Endometrial microvascular endothelial cells (primary cell): ENCODE measurements around the gene MIF. TPM values are rescaled to one million over a fixed set of nuclear protein-coding genes. Genes with fewer than 3 reads are reported as not detected.
"Not testable (repeated sequence)": the region's sequence is repeated elsewhere in the genome, so short reads cannot be mapped to it uniquely, and the experiment has no call there.

Experiments
- in situ Hi-C: cut with HindIII; loops from 2 replicates; pipeline ENCODE4 v1.10.0; 2017; ENCODE audit warnings: low sequenced_read_pairs, low pct_unique_long_range_greater_than_20kb; ENCODE audit errors: inconsistent ontology term
- total RNA-seq: library from RNA; depleted of rRNA; stranded (reverse); fragments of >200 nt; gene quantifications from one replicate; pipeline ENCODE4 v1.2.3, GENCODE V29; 2015; ENCODE audit errors: inconsistent ontology term

The MIF gene
- total RNA-seq, 1 donor from 2014 or later, result 414 TPM

GRCh38 chr22:23921586-23922201 is 27.5 kb downstream of the MIF start:
- in situ Hi-C loops, result not testable (repeated sequence)

- in situ Hi-C loops, result no loop called here
Observed at GRCh38 chr22:23922921-23923320, 28.7 kb downstream of the MIF start.

- in situ Hi-C loops, result no loop called here
Observed at GRCh38 chr22:23925020-23925606, 30.9 kb downstream of the MIF start.

- in situ Hi-C loops, result no loop called here
Observed at GRCh38 chr22:23926561-23926960, 32.4 kb downstream of the MIF start.

GRCh38 chr22:23938328-23939016 is 44.3 kb downstream of the MIF start:
- in situ Hi-C loops, result no loop called here

- in situ Hi-C loops, result no loop called here
Observed at GRCh38 chr22:23939017-23939357, 44.8 kb downstream of the MIF start.

GRCh38 chr22:23940166-23940565 is 46.0 kb downstream of the MIF start:
- in situ Hi-C loops, result not testable (repeated sequence)

Other genes starting within 250 kb of the MIF start
- gene RGL4, start 203.4 kb upstream of the MIF start, total RNA-seq, result not detected
- 1.6 TPM for gene ZNF70, start 143.3 kb upstream of the MIF start, total RNA-seq
- not detected for gene VPREB3, start 140.0 kb upstream of the MIF start, total RNA-seq
- gene C22orf15, start 131.4 kb upstream of the MIF start, total RNA-seq, result not detected
- 9.7 TPM for gene CHCHD10, start 126.4 kb upstream of the MIF start, total RNA-seq
- gene MMP11, start 121.5 kb upstream of the MIF start, total RNA-seq, result 2.4 TPM
- gene SMARCB1, start 107.4 kb upstream of the MIF start, total RNA-seq, result 141 TPM
- not detected for gene DERL3, start 55.4 kb upstream of the MIF start, total RNA-seq
- 4.7 TPM for gene SLC2A11, start 36.5 kb upstream of the MIF start, total RNA-seq
- gene GSTT2B, start 66.8 kb downstream of the MIF start, total RNA-seq, result 0.19 TPM
- gene DDTL, start 72.5 kb downstream of the MIF start, total RNA-seq, result not detected
- 98.1 TPM for gene DDT, start 80.1 kb downstream of the MIF start, total RNA-seq
- 0.56 TPM for gene GSTT2, start 85.8 kb downstream of the MIF start, total RNA-seq
- not detected for gene GSTT4, start 111.1 kb downstream of the MIF start, total RNA-seq
- gene CABIN1, start 116.9 kb downstream of the MIF start, total RNA-seq, result 31.4 TPM